GM19043 (cell line): ENCODE measurements around the gene PCTP.

Experiments used
- ATAC-seq: cut with Tn5 transposase; IDR thresholded peaks from one replicate; pipeline ENCODE4 v1.9.1; 2021; ENCODE audit warnings: low read depth; ENCODE audit not compliant: unreplicated experiment

Gene PCTP

DNA sequence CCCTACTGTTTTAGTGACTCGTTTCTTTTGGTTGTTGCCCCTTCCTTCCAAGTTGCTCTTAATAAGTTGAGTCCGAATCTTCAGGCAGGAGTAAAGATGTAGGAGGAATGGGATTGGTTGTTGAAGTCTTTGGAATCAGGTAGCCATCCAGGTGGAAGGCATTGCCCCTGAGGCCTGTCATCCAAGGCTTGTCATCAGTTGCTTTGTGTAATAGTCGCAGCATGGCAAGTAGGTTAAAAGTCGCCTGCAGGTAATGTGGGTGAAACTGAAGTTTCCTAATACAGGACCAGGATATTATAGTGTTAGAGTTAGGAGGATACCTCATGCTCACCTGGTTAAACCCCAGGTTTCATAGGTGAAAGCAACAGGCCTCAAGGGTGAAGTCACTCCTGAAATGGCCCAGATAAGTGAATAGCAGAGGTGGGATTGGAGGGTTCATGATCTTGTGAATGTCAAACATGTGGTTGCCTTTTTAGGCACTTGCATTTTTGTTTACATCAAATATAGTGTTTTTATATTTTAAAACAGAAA is 934 bp downstream of the PCTP start:
- ATAC-seq, result no peak

DNA sequence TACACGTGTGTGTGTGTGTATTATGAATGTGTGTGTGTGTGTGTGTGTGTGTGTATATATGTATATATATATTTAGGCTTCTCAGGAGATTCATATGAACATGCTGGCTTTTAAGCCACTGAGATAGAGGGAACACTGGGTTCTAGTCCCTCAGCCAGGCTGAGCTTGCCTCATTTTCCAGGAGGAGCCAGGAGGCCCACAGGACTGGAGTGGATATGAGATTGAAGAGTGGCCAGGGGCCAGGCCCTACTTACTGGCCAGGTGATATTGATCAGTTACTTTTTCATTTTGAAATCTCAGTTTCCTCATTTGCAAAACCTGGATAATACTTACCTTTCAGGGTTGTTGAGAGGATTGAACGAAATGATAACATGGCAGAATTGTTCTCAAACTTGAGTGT is 5.8 kb downstream of the PCTP start:
- ATAC-seq, result no peak

DNA sequence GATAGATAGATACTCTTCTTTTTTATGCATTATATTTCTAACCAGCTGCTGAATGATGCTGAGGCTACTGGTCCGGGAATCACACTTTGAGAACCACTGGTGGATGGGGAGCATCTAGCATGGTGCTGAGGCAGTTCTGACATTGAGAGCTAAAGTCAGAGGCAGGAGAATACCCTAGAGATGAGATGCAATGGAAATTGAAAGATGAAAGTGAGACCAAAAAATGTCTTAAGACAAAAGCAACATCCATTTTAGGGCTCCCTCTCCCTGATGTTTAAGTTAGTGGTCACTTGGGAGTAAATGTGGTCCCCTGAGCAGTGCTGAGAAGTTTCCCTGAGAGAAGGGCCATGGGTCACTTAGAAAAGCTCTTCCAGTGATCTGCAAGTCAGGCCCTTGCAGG is 6.8 kb downstream of the PCTP start:
- no peak for ATAC-seq

DNA sequence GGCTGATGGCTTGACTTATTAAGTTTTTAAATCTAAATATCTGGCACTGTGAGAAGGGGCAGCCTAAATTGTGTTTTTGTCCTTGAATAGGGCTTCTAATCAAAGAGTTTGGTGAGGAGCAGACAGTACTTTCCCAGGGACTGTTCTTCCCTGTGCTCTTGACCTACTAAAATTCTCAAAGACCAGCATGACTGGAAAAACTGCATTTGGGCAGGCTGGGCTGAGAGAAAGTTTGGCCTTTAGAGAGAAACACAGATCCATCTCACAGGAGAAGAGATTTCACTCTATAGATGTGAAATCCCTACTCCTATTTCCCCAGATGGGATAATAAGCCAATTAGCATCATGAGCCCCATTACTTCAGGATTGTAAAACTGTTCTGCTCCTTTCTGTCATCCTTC is 7.3 kb downstream of the PCTP start:
- no peak for ATAC-seq

DNA sequence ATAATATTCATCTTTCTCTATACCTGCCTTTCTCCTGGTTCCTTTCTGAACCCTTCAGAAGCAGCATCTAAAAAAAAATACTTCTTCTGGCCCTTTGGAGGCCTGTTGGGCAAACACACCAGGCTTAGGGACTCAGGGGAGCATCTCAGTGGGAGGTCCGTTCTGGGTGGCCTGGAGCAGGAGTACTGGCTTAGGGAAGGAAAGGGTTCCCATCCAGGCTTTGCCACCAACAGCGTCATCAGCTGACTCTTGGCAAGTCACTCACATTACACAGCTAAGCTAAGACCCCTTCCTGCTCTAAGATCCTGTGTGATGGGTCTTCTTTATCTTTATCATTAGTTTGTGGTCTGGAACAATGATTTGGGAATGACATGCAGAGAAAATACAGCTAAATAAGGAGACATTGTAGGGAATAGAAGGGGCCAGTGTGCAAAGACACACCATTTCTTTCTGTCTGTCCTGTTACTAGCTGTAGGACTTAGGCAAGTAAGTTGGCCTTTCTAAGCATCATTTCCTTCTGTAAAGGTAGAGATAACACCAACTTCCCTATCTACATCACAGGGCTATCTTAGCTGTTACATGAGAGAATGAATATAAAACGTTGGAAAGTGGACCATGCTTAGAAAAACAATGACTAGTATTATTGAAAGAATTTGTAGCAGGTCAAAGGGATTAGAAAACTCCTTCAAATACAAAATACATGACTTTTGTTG is 9.9 kb downstream of the PCTP start:
- ATAC-seq, result no peak

DNA sequence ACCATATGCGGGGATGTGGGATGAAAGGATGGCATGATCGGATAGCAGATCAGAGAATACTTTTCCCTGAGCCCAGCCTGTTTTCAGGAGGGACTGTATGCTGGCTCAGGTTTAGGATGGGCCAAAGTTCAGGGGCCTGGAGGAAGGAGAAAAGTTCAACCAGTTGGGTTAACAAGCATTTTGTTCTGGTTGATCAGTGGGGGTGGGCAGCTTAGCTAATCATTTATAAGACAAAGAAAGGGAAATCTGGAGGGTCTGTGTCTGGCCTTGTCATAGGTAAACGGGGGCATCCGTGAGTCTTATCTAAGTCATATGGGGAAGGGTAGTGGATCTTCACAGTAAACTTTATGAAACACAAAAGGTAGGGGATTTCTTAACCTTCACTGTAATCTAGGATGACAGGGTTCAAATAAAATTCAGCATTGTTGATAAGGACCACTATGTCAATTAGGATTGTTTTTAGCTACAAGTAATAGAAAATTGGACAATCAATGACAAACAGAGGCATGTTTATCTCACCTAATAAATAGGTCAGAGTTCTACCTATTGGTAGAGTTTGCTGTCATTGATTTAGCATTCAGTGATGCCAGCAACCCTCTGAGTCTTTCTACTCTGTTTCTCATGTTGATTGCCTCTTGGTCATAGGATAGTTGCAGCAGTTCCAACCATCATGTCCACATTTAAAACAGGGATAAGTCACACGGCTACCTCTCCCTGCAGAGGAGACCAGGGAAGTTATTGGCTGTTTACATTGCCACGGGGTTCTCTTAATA is 11.4 kb downstream of the PCTP start:
- ATAC-seq, result no peak

DNA sequence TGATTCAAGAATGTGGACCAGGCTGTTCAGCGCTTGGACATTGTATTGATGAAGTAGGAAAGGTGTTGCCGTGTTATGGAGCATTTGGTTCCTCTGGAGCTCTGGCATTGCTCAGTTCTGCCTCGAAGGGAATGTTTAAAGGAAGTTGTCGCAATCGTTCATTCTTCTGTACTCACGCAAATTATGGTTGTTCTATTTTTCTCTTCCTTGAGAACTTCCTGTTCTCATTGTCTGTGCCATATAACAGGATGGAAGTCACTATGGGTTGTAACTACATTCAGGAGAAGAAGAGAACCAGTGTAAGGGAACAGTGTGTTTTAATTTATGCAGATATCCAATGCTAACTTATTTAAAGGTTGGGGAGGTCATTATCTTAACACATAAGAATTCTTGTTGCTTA is 13.0 kb downstream of the PCTP start:
- no peak for ATAC-seq

DNA sequence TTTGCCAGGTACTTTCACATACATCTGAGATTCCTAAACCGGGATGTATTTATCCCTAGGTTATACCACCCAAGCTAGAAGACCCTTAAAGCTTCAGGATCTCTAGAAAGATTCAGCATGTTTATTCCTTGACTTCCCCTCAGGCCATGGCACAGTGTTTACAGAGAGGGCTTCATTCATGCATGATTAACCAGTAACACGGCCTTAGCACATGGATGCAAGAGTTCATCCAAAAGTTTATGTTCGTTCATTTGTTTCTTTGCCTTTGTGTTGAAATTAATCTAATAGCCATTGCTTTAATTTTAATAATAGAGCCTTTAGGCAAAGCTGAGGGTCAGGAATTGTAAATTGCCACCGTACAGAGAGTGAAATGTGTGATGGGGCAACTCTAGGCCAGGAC is 13.8 kb downstream of the PCTP start:
- no peak for ATAC-seq

DNA sequence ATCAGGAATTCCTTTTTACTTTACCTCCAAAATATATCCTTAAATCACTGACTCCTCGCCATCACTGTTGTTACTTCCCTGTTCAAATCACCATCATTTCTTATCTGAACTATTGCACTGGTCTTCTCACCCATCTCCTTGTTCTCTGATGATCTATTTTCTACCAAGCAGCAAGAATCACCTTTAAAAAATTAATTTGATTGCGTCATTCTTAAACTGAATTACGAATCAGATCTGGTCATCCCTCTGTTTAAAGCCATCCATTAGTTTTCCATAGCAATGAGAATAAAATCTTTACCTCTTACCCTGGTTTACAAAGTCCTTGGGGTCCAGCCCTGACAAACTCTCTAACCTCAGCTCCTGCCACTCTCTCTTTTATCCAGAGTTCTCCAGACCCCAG is 14.6 kb downstream of the PCTP start:
- ATAC-seq, result no peak

DNA sequence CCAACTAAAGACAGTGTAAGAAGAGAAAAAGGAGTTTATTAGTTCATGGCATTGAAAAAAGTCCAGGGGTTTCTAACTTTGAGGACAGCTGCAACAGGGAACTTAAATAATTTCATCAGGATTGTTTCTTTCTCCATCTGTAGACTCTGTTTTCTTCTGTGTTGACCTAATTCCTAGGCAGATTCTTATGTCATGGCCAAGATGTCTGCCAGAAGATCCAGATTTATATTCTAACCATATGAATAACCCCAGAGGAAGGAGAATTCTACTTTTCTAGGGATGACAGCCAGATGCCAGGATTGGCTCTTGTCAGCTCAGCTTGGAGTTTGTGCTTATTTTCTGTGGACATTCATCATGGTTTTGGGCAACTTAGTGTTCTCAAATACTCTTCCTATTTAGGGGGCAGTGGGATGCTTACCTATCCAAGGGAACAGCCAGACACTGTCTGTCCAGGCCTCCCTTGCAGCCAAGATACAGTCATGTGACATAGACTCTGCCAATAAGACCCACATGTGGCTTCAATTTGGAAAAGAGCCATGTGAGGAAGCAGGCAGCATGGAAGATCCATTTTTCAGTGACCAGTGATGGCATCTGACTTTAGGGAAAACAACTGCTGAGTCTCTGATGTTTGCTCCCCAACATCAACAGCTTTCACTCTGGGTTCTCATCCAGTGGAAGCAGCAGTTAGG is 18.2 kb downstream of the PCTP start:
- no peak for ATAC-seq

DNA sequence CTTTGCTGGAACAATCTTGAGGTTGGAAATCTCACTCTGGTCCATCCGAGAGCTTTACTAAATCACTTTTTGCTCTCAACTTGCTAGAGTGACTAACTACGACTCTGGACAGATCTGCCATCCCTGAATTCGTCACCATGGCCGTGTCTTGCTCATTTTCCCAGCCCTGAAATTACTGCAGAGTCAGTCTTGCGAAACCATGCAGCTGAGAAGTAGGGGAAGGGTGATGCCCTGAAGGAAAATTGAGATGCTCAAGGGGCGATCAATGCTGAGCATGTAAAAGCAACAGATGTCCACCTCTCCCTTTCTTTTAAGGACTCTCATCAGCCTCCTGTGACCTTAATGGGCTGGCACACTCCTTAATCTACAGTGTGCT is 18.8 kb downstream of the PCTP start:
- no peak for ATAC-seq

DNA sequence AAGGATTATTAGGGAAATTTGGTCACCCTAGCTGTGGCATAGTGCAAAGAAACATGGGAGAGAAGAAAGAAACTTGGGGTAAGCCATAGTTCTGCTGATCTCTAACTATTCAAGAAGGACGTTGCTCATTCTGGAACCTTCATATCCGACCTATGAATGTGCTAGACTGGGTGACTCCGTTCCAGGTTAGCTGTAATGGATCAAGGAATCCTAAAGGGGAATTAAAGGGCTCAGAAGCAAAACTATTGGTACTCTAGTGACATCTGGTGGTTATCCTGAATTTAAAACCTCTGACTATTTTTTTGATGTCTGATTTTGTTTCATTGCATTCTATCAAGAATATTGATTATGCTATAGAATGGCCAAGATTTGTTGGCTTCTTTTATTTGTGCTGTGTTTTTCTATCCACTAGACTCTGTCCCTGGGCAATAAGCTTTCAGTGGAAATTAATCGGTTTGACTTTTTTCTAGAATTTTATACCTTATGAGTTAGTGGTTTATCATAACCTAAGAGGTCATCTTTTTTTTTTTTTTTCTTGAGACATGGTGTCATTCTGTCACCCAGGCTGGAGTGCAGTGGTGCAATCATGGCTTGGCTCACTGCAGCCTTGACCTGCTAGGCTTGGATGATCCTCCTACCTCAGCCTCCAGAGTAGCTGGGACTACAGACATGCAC is 19.5 kb downstream of the PCTP start:
- ATAC-seq, result no peak

DNA sequence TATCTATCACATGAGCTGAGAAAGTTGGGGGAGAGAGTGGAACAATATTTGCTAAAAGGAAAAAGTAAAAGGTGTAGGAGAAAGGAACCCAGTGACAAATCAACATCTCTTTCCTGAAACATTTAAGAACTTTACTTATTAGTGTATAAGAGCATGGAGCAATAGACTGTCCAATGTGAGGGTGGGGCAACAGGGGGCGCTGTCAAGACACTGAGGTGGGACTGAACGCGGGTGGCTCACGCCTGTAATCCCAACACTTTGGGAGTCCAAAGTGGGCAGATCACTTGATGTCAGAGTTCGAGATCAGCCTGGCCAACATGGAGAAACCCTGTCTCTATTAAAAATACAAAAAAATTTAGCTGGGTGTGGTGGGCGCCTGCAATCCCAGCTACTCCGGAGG is 21.2 kb downstream of the PCTP start:
- no peak for ATAC-seq

DNA sequence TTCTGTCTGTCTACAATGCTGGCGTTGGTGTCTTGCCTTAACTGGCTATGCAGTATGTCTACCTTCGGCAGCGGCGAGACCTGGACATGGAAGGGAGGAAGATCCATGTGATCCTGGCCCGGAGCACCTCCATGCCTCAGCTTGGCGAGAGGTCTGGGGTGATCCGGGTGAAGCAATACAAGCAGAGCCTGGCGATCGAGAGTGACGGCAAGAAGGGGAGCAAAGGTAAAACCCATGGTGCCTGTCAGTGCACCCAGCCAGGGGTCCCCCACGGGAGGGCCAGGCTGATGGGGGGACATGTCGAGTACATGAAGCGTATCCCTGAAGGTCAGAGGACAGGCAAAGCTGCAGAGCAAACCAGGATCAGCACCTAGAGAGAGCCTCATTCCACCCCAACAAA is 22.8 kb downstream of the PCTP start:
- ATAC-seq, result no peak

DNA sequence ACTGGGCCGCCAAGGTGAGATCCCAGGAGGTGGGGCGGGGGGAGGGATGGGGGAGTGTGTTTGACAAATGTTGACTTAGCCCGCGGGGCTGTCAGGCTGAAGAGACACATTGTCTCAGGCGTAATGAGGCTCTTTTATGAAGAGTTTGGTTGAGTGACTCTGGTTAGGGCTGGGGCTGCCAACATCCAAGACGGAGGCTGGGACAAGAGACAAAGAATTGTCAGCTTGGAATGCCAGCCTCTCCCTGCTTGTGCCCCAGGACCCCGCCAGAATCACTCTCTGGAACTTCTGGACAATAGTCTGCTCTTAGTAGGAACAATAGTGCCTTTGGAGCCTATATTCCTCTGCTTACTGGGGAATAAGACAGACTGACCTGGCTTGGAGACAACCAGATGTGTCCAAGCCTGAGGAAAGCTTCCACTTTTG is 24.0 kb downstream of the PCTP start:
- no peak for ATAC-seq

DNA sequence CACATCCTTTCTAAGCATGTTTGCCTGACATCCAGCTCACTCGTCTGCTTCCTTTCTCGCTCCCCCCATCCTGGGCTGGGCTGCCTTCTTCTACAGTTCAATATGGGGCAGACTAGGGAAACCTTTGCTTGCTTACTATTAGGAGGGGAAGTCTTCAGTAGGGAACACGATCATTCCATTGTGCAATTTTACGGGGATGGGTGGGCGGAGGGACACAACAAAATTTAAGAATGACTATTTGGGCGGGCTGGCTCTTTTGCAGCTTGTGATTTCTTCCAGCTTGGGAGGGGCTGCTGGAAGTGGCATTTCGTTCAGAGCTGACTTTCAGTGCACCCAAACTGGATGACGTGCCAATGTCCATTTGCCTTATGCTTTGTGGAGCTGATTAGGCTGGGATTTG is 25.4 kb downstream of the PCTP start:
- ATAC-seq, result no peak

DNA sequence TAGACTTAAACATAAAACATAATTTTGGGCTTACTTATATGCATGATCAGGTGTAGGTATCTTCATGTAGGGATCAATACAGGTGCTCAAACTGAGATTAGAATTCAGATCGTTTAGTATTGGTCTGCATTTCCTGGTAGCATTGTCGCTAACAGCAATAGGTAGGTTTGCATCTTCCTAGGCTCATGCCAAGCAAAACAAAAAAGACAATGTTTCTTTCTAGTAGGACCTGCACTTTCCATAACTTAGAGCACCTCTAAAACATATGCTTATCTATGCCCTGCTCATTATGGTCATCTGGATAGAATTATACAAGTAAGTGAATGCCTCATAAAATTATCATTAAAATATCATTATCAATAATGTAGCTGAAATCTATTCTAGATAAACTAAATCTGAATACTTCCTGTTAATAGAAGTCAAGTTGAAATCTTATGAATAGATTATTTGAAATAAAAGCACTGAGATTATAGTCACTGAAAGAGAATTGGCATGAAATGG is 26.7 kb downstream of the PCTP start:
- no peak for ATAC-seq

DNA sequence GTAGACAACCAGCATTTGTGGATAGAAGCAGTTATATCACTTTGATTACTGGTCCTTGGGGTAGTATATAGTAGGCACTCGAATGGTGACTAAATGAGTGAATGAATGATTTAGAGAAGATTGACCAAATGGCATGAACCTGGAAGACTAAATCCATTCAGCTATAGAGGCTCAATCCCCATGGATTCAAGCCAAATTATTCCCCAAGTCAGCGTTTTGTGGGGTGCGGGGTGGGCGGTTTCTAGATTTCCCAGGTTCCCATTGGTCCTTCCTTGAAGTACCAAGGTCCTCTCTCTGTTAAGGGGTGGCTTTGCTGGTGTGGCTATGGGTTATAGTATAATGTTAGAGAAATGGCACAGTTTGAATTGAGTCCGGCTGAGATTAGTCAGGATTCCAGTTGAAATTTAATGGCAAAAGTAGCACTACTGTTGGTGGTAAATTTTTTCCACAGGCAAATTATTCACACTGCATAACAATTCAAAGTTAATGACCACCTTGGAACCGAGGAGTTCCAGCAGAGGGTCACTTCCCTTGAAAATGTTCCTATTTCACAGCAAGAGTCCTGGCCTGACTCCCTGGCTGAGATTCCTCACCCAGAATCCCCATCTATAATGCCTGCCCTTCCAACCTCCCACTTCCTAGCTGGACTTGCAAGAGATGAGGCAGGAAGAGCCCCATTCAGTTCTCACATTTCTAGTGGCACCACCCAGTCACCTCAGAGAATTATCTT is 27.7 kb downstream of the PCTP start:
- ATAC-seq, result no peak

DNA sequence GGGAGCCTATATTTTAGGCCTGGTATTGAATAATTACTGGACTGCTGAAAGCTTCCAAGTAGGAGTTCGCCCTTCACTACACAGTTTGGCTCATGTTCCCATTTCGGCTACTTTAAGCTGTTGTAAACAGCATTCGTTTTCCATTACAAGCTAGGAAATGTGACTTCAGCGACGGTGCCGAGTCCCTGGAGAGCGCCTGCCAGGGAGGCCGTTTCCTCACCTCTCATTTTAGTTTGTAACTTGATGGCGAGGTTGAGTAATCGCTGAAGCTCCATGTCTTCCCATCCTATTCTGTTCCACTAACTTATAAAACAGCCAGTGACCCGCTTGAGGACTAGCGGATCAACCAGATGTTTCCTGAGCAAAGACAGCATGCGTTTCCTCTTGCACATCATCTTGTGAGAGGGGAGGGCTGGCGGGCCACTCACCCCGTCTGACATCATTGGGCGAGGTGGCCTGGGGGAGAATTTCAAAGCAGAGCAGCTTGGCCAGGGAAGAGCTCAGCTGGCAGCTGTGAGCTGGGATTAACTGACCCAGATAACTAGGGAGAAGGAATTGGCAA is 32.9 kb downstream of the PCTP start:
- no peak for ATAC-seq

DNA sequence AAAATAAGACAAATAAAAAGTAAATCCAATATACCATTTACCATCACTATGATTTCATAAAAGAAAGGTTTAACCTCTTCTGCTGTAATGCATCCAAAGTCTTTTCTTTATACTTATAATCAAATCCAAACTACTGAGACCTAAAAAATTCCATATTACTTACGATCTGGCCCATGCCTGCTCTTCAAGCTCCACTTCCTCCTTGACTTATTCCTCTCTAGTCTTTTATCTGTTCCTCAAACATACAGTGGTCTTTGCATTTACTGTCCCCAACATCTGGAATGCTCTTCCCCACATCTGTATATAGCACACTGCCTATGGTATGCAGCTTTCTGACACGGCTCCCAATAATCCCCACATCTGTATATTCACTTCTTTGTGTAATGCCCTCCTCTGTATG is 33.8 kb downstream of the PCTP start:
- ATAC-seq, result no peak
